ENCODE measurements around the gene ASIC5.

The ASIC5 gene

GRCh38 chr4:155879767-155880166 is 13.7 kb upstream of the ASIC5 start:
- DNase-seq (ENCODE audit: low read depth in 3 of 3): no peak

DNA sequence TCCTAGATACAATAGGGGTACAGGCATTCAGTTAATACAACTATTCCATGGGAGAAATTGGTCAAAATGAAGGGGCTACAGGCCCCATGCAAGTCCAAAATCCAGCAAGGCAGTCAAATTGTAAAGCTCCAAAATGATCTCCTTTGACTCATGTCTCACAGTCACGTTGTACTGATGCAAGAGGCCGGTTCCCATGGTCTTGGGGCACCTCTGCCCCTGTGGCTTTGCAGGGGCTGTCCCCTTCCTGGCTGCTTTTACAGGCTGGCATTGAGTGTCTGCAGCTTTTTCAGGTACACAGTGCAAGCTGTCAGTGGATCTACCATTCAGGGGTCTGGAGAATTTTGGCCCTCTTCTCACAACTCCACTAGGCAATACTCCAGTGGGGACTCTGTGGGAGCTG is 12.5 kb upstream of the ASIC5 start:
- no peak for DNase-seq (ENCODE audit: low read depth in 3 of 3)

GRCh38 chr4:155877971-155878370 is 11.9 kb upstream of the ASIC5 start:
- DNase-seq (ENCODE audit: low read depth in 3 of 3): no peak

DNA sequence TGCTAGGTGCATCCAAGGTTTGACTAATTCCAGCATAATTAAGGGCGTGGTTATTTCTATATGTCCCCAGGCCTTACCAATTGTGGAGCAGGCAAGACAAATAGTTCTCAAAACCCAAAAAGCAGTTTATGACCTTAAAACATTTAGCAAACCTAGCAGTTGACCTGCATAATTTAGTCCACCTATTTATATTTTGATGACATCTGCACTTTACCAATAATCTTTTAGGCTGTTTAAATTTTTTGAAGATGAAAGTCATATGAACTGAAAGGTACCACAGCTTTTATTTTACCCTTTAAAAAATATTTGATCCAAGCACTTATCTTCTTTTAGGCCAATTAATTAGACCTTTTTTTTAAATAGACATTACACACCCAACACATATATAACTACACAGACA is 9.8 kb upstream of the ASIC5 start:
- DNase-seq (ENCODE audit: low read depth in 3 of 3): no peak

- no peak for DNase-seq (ENCODE audit: low read depth in 3 of 3)
Measured at GRCh38 chr4:155855897-155856296, 10.2 kb downstream of the ASIC5 start.

DNA sequence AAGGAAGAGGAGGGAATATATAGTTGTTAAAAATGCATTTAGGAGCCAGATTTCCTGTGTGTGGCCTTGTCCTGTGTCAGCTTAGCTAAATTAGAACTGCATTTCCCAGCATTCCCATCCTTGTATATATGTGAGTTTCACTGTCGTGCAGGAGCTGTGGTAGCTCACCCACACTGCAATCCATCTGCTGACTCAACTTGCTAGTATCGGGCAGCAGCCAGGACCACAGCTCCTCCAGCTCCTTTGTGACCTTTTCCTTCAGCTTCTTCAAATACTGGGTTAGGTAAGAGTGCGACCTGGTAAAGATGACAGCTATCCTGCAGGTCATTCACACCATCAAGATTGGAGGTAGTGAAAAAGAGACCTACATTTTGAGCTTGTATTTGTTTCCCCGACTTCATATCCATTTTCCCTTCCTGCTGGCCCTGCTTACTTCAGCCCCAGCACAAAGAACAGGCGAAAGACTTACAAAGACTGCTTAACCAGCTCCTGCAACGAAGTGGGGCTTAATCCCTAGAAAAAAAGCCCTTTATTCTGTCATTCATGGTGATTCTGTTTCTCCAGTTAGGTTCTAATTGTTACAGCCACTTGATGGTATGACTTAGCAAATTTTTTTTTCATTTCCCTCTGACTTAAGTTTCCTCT is 11.4 kb downstream of the ASIC5 start:
- no peak for DNase-seq (ENCODE audit: low read depth in 3 of 3)

DNA sequence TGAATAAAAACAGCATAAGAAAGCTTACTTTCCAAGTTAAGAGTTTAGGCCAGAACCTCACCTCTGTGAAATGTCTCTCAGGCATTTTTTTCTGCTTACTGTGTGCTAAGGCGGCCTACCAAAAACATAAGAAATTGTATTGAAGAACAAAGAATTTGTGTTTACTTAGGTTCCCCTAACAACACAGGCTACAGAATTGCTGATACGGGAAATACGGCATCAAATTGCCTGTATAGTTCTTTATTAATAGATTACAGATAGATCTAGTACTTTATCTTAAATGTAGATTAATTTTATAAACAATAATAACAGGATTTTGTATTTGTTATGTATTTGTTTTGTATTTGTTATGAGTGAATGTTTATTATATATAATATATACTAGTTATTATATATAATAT is 12.9 kb downstream of the ASIC5 start:
- DNase-seq (ENCODE audit: low read depth in 3 of 3): no peak

GRCh38 chr4:155849042-155849441 is 17.0 kb downstream of the ASIC5 start:
- no peak for DNase-seq (ENCODE audit: low read depth in 3 of 3)

DNA sequence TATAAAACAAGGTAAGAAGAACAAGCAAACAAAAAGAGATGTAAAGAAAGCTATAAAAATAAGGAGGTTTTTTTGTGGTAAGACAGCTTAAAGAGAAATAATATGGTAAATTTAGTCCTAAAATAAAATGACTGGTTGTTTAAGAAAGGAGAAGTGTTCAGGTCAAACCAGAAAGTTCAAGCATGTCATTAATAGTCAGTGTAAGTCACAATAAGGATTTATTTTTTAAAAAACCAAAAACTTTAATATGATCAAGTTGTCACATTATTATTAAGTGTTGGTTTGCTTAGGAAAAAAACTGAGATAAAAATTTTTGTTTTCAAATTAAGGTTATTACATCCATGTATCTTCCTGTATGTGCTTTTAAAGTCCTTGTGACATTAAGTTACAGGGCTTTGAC is 19.1 kb downstream of the ASIC5 start:
- no peak for DNase-seq (ENCODE audit: low read depth in 3 of 3)

GRCh38 chr4:155842080-155842479 is 24.0 kb downstream of the ASIC5 start:
- no peak for DNase-seq (ENCODE audit: low read depth in 3 of 3)

GRCh38 chr4:155837203-155837796 is 28.8 kb downstream of the ASIC5 start:
- no peak for DNase-seq (ENCODE audit: low read depth in 3 of 3)

GRCh38 chr4:155832664-155833063 is 33.4 kb downstream of the ASIC5 start:
- no peak for DNase-seq (ENCODE audit: low read depth in 3 of 3)

DNA sequence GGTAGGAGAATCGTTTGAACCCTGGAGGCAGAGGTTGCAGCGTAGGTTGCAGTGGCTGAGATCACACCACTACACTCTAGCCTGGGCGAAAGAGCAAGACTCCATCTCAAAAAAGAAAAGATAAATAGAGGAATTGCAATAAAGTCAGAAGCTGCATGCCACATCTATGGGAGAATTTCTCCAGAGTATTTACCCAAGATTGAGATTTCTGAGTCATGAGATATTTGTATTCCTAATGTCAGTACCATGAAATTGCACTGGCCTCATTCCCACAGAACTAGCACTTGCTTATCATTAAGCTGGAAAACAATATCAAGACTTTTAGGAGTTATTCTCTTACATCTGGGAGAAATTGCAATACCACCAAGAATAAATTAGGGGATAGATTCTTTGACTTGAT is 37.4 kb downstream of the ASIC5 start:
- DNase-seq (ENCODE audit: low read depth in 3 of 3): no peak

DNA sequence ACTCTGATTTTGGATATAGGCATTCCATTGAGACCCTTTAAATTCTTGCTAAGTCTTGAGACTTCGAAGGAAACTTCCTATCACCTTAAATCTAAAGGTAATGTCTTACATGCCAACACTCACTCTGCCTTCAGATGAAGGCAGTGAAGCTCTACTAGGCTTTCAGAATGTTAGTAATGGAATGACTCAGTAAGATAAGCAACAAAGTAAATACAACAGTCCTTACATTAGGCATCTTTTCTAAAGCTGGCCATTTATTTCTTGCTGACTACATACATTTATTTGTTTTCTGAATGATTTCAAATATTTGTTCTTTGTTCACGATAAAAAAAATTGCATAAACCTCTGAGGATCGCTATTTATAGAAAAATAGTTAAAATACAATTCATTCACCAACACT is 43.5 kb downstream of the ASIC5 start:
- DNase-seq (ENCODE audit: low read depth in 3 of 3): no peak

- no peak for DNase-seq (ENCODE audit: low read depth in 3 of 3)
Measured at GRCh38 chr4:155820887-155821518, 45.1 kb downstream of the ASIC5 start.

DNA sequence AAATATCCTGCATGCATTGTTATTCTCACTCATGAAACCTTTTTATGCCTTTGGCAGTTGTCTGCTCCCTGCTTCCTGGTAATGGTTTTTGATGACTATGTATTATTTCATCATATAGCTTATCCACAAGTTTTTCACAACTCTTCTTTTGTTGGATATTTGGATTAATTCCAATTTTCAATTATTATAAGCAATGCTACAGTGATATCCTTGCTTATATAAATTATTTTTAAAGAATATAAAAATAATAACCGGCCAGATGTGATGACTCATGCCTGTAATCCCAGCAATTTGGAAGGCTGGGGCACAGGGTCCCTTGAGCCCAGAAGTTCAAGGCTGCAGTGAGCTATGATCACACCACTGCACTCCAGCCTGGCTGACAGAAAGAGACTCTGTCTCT is 47.0 kb downstream of the ASIC5 start:
- DNase-seq (ENCODE audit: low read depth in 3 of 3): no peak

DNA sequence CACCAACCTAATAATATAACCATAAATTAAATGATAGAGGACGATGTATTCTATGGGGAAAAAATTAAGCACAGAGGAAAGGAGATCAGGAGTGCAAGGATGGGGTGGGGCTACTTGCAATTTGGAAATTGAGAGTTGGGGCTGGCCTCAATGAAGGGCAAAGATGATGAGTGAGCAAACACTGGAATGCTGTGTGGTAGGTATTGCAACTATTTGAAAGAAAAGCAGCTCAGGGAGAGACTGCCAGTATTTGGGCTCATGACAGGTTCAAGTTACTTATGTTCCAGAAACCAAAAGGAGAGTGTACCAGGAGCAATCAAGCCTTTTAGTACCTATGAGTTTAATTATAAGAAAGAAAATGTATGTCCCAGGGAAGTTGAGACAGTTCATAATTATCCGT is 47.4 kb downstream of the ASIC5 start:
- DNase-seq (ENCODE audit: low read depth in 3 of 3): no peak

DNA sequence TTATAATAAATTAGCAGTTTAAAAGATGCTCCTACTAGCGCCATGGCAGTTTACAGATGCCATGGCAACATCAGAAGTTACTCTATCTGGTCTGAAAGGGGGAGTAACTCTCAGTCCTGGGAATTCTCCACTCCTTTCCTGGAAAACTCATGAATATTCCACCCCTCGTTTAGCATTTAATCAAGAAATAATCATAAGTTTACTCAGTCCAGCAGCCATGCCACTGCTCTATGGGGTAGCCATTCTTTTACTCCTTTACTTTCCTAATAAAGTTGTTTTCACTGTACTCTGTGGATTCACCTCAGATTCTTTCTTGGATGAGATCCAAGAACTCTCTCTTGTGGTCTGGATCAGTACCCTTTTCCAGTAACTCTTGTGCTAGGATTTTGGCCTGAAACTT is 55.0 kb downstream of the ASIC5 start:
- no peak for DNase-seq (ENCODE audit: low read depth in 3 of 3)

DNA sequence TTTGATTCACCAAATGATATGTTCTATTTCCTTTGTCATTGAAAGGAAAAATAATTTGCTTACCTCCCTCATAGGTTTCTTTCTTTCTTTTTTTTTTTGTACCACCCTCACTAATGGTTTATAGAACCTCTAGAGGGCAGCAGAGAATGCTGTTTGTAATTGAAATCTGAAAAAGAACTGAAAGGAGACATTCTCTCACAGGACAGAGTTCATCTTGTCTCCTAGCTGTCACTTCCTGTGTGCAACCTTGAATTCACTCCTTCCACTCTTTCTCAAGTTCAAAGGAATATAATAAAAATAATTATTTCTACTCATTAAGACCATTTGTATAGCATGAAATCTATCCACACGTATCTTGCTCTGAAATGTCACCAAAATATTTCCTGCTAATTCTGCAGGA is 56.2 kb downstream of the ASIC5 start:
- DNase-seq (ENCODE audit: low read depth in 3 of 3): no peak

DNA sequence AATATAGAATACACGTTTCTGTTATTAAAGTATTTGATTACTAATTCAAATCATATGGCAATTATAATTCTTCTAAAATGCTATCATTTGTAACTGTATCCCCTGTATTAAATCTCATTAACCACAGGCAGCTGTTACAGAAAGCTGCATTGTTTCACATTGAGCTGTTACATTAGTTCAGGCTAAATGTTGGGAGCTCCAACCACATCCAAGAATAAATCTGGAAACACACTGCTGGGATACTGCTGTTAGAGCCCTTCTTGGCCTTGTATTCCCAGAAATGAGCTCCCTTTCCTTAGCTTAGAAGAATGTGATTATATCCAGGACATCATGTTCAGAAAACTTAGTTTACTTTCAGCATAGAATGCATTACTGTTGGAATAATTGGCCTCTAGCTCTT is 59.1 kb downstream of the ASIC5 start:
- no peak for DNase-seq (ENCODE audit: low read depth in 3 of 3)

GRCh38 chr4:155805016-155805415 is 61.1 kb downstream of the ASIC5 start:
- no peak for DNase-seq (ENCODE audit: low read depth in 3 of 3)

DNA sequence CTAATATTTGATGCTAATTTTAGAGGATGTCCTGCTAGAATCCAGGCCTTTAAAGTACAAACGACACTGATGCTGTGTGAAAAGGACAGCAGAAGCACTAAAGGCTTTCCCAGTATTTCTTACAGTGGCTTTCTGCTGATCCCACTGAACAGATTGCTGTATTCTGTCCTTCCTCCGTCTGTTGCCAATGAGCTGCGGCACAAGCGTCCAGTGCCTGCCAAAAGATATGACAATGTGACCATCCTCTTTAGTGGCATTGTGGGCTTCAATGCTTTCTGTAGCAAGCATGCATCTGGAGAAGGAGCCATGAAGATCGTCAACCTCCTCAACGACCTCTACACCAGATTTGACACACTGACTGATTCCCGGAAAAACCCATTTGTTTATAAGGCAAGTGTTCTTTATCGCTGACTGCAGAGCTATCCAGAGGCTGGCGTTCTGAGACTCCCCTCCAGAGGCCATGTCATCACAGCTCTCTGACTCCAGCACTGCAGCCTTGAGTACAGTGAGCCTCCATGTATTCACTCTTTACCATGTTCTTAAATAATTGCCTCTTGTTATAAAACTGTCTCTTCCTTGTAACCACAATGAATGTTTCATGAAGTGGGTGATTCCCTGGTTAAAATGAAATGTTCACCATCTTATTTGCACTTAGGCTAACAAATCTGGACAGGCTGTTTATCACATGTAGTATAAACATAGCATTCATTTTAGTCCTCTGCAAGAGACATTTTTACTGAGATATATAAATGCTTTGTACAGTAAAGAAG is 63.7 kb downstream of the ASIC5 start:
- DNase-seq (ENCODE audit: low read depth in 3 of 3): no peak
